ENCODE measurements around the gene C10orf53.
"Not testable (repeated sequence)": the region's sequence is repeated elsewhere in the genome, so short reads cannot be mapped to it uniquely, and the experiment has no call there.

The C10orf53 gene

GRCh38 chr10:49688920-49689319 is 9.5 kb downstream of the C10orf53 start:
- no peak for DNase-seq

- no peak for DNase-seq
These were observed 10.5 kb downstream of the C10orf53 start for GRCh38 chr10:49689882-49690510.

GRCh38 chr10:49690698-49691356 is 11.4 kb downstream of the C10orf53 start:
- DNase-seq, result no peak

- no peak for DNase-seq
These were observed 12.1 kb downstream of the C10orf53 start for GRCh38 chr10:49691588-49691987.

- no peak for DNase-seq
These were observed 15.0 kb downstream of the C10orf53 start for GRCh38 chr10:49694466-49694865.

- DNase-seq, result no peak
These were observed 16.9 kb downstream of the C10orf53 start for GRCh38 chr10:49696311-49696710.

- no peak for DNase-seq
These were observed 19.2 kb downstream of the C10orf53 start for GRCh38 chr10:49698679-49699078.

- DNase-seq, result no peak
These were observed 20.8 kb downstream of the C10orf53 start for GRCh38 chr10:49700211-49700610.

GRCh38 chr10:49700997-49701396 is 21.5 kb downstream of the C10orf53 start:
- DNase-seq, result peak; percentile 66

- no peak for DNase-seq
These were observed 28.1 kb downstream of the C10orf53 start for GRCh38 chr10:49707585-49707984.

- DNase-seq, result no peak
These were observed 30.5 kb downstream of the C10orf53 start for GRCh38 chr10:49709934-49710333.

GRCh38 chr10:49710966-49711365 is 31.5 kb downstream of the C10orf53 start:
- DNase-seq, result no peak

GRCh38 chr10:49711481-49711880 is 32.0 kb downstream of the C10orf53 start:
- no peak for DNase-seq

GRCh38 chr10:49713266-49713665 is 33.8 kb downstream of the C10orf53 start:
- DNase-seq, result no peak

GRCh38 chr10:49715157-49715556 is 35.7 kb downstream of the C10orf53 start:
- not testable (repeated sequence) for DNase-seq

GRCh38 chr10:49726593-49726992 is 47.1 kb downstream of the C10orf53 start:
- DNase-seq, result no peak

- no peak for DNase-seq
These were observed 54.4 kb downstream of the C10orf53 start for GRCh38 chr10:49733866-49734265.

GRCh38 chr10:49734676-49735075 is 55.2 kb downstream of the C10orf53 start:
- DNase-seq, result no peak

- DNase-seq, result no peak
These were observed 55.7 kb downstream of the C10orf53 start for GRCh38 chr10:49735161-49735560.

GRCh38 chr10:49735848-49736563 is 56.6 kb downstream of the C10orf53 start:
- DNase-seq, result no peak

- DNase-seq, result no peak
These were observed 57.2 kb downstream of the C10orf53 start for GRCh38 chr10:49736564-49737113.

- DNase-seq, result no peak
These were observed 58.2 kb downstream of the C10orf53 start for GRCh38 chr10:49737474-49738201.

All from NCI-H2171 treated with DMSO at 0.1 percent for 48 hours (cell line).